ENCODE results near the gene FRMD8. TPM values are rescaled to one million over a fixed set of nuclear protein-coding genes. Genes with fewer than 3 reads are reported as not detected.

Gene FRMD8
- total and polyA plus RNA-seq, 2 experiments from 2014 or later, result 32.6 to 64.6 TPM

DNA sequence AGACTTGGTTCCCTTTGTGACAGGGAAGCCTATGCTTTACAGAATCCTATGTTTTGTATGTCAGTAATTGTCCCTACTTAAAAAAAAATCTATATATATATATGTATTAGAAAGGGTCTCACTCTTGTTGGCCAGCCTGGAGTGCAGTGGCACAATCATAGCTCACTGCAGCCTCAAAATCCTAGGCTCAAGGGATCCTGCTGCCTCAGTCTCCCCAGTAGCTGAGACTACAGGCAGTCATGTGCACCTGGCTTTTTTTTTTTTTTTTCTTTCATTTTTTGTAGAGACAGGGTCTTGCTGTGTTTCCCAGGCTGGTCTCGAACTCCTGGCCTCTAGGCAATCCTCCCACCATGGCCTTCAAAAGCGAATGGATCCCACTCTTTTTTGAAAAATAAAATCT, 34.1 kb downstream of the FRMD8 start:
- Histone ChIP-seq H3K4me3 (no peak overlapping the region), H3K27me3 (no peaks in the 10 kb centered on the region), H3K27ac (peak overlapping the region; percentile 98), H3K4me1 (ENCODE audit: low read depth) (peaks cover 77% of the 10 kb centered on the region), H3K9me3 (ENCODE audit: low read depth) (no peaks in the 10 kb centered on the region), H3K36me3 (no peaks in the 10 kb centered on the region)
- TF ChIP-seq, protein P1, sequence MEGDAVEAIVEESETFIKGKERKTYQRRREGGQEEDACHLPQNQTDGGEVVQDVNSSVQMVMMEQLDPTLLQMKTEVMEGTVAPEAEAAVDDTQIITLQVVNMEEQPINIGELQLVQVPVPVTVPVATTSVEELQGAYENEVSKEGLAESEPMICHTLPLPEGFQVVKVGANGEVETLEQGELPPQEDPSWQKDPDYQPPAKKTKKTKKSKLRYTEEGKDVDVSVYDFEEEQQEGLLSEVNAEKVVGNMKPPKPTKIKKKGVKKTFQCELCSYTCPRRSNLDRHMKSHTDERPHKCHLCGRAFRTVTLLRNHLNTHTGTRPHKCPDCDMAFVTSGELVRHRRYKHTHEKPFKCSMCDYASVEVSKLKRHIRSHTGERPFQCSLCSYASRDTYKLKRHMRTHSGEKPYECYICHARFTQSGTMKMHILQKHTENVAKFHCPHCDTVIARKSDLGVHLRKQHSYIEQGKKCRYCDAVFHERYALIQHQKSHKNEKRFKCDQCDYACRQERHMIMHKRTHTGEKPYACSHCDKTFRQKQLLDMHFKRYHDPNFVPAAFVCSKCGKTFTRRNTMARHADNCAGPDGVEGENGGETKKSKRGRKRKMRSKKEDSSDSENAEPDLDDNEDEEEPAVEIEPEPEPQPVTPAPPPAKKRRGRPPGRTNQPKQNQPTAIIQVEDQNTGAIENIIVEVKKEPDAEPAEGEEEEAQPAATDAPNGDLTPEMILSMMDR (IDR thresholded peaks at IDR 0.05; ENCODE audit: low read depth, low read length), result no peak
- DNase-seq (ENCODE audit: low read depth in 1 of 2, low spot score in 1 of 2), result no peak

DNA sequence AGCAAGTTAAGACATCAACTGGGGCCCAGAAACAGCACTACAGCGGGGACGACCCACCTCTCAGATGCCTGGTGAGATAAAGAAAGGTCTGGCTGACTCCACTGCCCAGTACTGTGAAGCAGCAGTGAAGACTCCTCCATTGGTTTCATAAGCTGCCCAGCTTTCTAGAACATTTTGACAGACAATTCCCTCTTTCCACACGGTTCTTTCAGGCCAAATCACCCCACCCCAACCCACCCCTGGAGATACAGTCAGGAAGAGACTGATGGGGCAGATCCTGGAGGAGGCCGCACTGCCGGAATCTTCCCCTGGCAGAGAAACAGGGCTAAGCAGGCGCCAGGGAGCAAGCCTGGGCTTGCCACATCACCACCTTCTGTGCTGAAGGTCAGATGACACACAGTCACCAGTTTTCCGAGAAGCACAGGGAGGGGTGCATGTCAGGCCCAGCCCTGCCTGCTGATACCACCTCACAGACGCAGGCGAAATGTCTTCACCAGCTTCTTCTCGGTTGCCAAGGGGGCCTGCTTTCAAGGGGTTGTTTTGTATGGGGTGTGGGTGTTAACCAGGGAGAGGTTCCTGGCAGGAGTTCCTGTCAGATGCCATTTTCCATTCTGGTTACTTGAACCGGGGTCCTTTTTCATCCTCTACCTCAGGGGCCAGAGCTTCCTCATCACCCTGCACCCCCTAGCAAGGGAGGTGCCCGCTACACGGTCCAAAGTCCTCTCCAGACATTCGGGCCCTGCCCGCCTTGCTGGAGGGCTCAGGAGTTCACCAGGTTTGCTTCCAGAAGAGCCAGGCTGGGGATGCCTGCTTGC, 34.7 kb downstream of the FRMD8 start:
- Histone ChIP-seq H3K36me3 (no peaks in the 10 kb centered on the region), H3K27ac (peak overlapping the region; percentile 98), H3K27me3 (no peaks in the 10 kb centered on the region), H3K4me3 (peak overlapping the region; percentile 35), H3K9me3 (ENCODE audit: low read depth) (no peaks in the 10 kb centered on the region), H3K4me1 (ENCODE audit: low read depth) (peaks cover 84% of the 10 kb centered on the region)
- peak; percentile 56 to 100 for DNase-seq (ENCODE audit: low read depth in 1 of 2, low spot score in 1 of 2)
- TF ChIP-seq, protein P1 (IDR thresholded peaks at IDR 0.05; ENCODE audit: low read depth, low read length), result no peak

DNA sequence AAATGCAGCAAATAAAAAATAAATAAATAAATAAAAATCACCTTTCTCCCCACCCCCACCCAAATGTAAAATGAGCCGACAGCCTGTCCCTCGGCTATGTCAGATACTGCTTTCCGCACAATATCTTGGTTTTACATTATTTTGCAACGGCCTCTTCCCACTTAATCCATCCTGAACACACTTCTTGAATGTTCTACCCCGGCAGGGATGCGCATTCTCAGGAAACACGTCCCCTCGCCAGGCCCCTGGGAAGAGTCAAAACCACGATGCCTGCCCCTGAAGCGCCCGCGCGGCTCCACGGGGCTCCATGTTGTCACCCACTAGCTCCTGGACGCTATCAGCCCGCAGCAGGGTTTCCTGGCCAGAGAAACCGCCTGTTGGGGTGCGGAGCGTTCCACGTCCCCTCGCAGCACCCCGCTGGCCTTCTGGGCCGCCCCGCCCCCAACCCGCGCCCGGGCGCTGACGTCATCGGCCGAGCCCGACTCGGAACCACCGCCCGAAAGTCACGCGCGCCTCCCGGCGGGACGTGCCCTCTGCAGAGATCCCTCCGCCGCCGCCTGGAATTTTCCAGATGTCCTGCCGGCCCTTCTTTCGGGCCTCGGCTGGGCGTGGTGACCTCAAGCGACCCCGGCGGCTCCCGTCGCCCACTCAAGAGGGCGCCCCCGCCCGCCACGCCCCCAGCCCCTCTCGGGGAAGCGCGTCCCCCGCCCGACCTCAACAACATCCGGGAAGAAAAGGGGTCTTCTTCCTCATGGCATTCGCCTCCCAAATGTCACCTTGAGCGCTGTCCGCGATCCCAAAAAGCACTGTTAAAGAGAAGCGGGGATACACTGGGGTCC, 35.6 kb downstream of the FRMD8 start:
- peaks cover 85% of the 10 kb centered on the region for H3K4me1 ChIP-seq (ENCODE audit: low read depth)
- peak overlapping the region; percentile 35 for H3K4me3 ChIP-seq
- peak overlapping the region; percentile 98 for H3K27ac ChIP-seq
- TF ChIP-seq, protein P1 (IDR thresholded peaks at IDR 0.05; ENCODE audit: low read depth, low read length), result no peak
- no peaks in the 10 kb centered on the region for H3K27me3 ChIP-seq
- peak; percentile 94 to 99 for DNase-seq (ENCODE audit: low read depth in 1 of 2, low spot score in 1 of 2)
- H3K36me3 ChIP-seq, result no peaks in the 10 kb centered on the region
- no peaks in the 10 kb centered on the region for H3K9me3 ChIP-seq (ENCODE audit: low read depth)

GRCh38 chr11:65422633-65423515, 36.4 kb downstream of the FRMD8 start, which contains the start of gene NEAT1:
Gene NEAT1 (plus strand): TSS chr11:65422798.
- DNase-seq (ENCODE audit: low read depth in 1 of 2, low spot score in 1 of 2), result peak; percentile 82 to 96
- peak within 1 kb of the TSS; percentile 98 for H3K27ac ChIP-seq
- H3K9me3 ChIP-seq (ENCODE audit: low read depth), result no peaks in the 10 kb centered on the region
- peak within 1 kb of the TSS; percentile 35 for H3K4me3 ChIP-seq
- peaks cover 82% of the 10 kb centered on the region for H3K4me1 ChIP-seq (ENCODE audit: low read depth)
- H3K27me3 ChIP-seq, result no peaks in the 10 kb centered on the region
- H3K36me3 ChIP-seq, result no peaks in the 10 kb centered on the region
- TF ChIP-seq, protein P1 (IDR thresholded peaks at IDR 0.05; ENCODE audit: low read depth, low read length), result no peak

Data from cardiac muscle cell (in vitro differentiated cells and primary cell).